22Rv1 (cell line): ENCODE measurements around the gene RAX2.

ENCODE experiments used
- ZFX ChIP-seq: fragments of 450-650 bp; IDR thresholded peaks from 2 replicates; pipeline ENCODE4 v1.6.1; 2017; ENCODE audit warnings: antibody characterized with exemption, borderline replicate concordance
- TF ChIP-seq, protein P1 (sequence below): fragments of 450-650 bp; IDR thresholded peaks from 2 replicates; pipeline ENCODE4 v1.5.1; 2017; ENCODE audit warnings: mild to moderate bottlenecking

DNA sequence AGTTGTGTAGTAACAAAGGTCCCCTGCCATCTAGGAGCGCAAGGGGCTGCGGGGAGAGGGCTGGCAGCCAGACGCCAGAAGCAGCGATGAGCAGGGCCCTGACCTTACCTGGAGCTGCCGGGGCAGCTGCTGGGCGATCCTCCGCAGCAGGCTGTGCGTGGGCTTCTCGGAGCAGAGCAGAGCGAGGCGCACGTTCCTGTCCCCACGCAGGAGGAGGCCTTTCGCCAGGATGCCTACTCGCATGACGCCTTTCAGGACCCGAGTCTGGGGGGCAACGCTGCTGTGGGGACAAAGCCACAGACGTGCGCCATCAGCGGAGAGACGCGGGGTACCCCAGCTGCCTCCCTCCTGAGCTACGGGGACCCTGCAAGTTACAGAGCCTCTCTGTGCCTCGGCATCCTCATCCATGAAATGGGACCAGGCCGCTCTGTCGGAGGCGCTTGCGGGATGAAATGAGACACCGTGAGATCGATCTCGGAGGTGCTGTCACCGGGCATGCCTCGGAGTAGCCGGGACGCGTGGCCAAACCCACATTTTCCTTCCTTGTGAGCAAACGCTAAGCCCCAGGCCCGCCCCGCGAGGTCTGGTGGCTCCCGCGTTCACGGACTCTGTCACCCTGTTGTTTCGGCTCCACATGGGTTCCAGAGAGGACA, 44.7 kb upstream of the RAX2 start:
- TF ChIP-seq, protein P1, sequence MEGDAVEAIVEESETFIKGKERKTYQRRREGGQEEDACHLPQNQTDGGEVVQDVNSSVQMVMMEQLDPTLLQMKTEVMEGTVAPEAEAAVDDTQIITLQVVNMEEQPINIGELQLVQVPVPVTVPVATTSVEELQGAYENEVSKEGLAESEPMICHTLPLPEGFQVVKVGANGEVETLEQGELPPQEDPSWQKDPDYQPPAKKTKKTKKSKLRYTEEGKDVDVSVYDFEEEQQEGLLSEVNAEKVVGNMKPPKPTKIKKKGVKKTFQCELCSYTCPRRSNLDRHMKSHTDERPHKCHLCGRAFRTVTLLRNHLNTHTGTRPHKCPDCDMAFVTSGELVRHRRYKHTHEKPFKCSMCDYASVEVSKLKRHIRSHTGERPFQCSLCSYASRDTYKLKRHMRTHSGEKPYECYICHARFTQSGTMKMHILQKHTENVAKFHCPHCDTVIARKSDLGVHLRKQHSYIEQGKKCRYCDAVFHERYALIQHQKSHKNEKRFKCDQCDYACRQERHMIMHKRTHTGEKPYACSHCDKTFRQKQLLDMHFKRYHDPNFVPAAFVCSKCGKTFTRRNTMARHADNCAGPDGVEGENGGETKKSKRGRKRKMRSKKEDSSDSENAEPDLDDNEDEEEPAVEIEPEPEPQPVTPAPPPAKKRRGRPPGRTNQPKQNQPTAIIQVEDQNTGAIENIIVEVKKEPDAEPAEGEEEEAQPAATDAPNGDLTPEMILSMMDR = no peak
- TF ChIP-seq ZFX = no peak
